Pancreas (tissue), 10 donors: ENCODE measurements around the gene PIK3CD. TPM values are rescaled to one million over a fixed set of nuclear protein-coding genes. Genes with fewer than 3 reads are reported as not detected.
A peak's percentile ranks its signal among the peaks of the same experiment; 100 is the strongest.

ENCODE experiments used
- ATAC-seq, 4 donors: fragments of 200-7000 bp; cut with Tn5 transposase; one replicate each; pipeline versions ENCODE4 v1.8.0 to v1.9.1; 2020; ENCODE audit warnings: mild to moderate bottlenecking in 4 of 4, moderate library complexity in 4 of 4
- DNase-seq, 6 donors: peaks; one replicate each; pipeline ENCODE4 v3.0.0-alpha.2; 2020
- FAIRE-seq: peaks from 2 replicates; lab custom pipeline; 2012; peaks lifted over from hg19 to GRCh38; lab: Jason Lieb, UNC
- H3K27ac ChIP-seq, 4 donors: fragments of 200-600 bp; sonication (generic); 1 replicate in 3 of 4; 2 replicates in 1 of 4; pipeline versions ENCODE4 v1.5.0 to v1.8.0; 2020
- H3K27me3 ChIP-seq, 4 donors: fragments of 200-600 bp; one replicate each; pipeline ENCODE4 v1.8.0; 2021
- H3K36me3 ChIP-seq, 3 donors: fragments of 200-600 bp; sonication (generic) in 1 of 3; one replicate each; pipeline versions ENCODE4 v1.5.0 to v1.8.0; 2020 to 2021
- H3K4me1 ChIP-seq, 3 donors: fragments of 200-600 bp; one replicate each; pipeline ENCODE4 v1.8.0; 2021
- H3K4me3 ChIP-seq, 4 donors: fragments of 200-600 bp; sonication (generic) in 2 of 4; one replicate each; pipeline versions ENCODE4 v1.5.0 to v1.8.0; 2020 to 2021
- H3K9me3 ChIP-seq, 4 donors: fragments of 200-600 bp; one replicate each; pipeline ENCODE4 v1.8.0; 2021
- CTCF ChIP-seq, 4 donors: fragments of 200-600 bp; sonication (generic) in 3 of 4; IDR thresholded peaks; one replicate each; pipeline versions ENCODE4 v1.5.0 to v1.8.0; 2021; ENCODE audit warnings: antibody characterized with exemption in 4 of 4
- WGBS, 2 donors: extraction: QIAGEN DNeasy Blood & Tissue Kit; methylation state at CpG; one replicate each; pipeline ENCODE4 v1.1.7; 2013; 5-methylcytosine and 5-hydroxymethylcytosine counted together
- intact Hi-C, 3 donors: fragments of 100-400 bp; cut with DNase I; formaldehyde crosslinking; loops; one replicate each; pipeline versions ENCODE4 v1.11.1 to v1.14.2; 2022
- polyA plus RNA-seq, 2 donors: library from polyadenylated mRNA; stranded (reverse); fragments of 200-250 nt; gene quantifications; one replicate each; pipeline ENCODE4 v1.2.3, GENCODE V29; 2013
- total RNA-seq, 6 donors: library from RNA; stranded (reverse); fragmentation: NEBNext Ultra II Directional in 4 of 6; extraction: Animal tissue kit (Norgen Biotek cat#: 25700) in 4 of 6; gene quantifications; one replicate each; pipeline versions ENCODE4 v1.2.1 to v1.2.4, GENCODE V29; 2021 to 2023
- donor health status: healthy with polysubstance abuse.
- donor health status: DM: no; HTN: no; CAD: no; lungs with moderate emphysema.
- donor health status: DM: no; HTN: no; CAD: no.
- donor health status: control.
- donor health status: control.
- donor health status: Bipolar disorder and iron deficiency.
- donor health status: DM: yes; HTN: yes; CAD: no.
- donor health status: DM: no; HTN: no; CAD: no.
- donor health status: DM: no; HTN: no; CAD: no.
- donor health status: DM: yes; HTN: yes; CAD: no.

The PIK3CD gene
- total and polyA plus RNA-seq, 8 donors = 1.9 to 10.6 (median 2.3) TPM

- DNase-seq (peak; percentile 43 to 81 (median 66)), FAIRE-seq (no peak), ATAC-seq (peak; percentile 51 to 77 (median 68))
- H3K9me3 ChIP-seq = no peaks in the 10 kb centered on the region
- WGBS, 2 donors = 1% methylated on average over 39 to 42 of the region's 42 CpGs
- intact Hi-C loops = no loop called here
- H3K4me1 ChIP-seq = peaks cover 6 to 12% (median 7%) of the 10 kb centered on the region in 3 donors
- H3K27ac ChIP-seq = peak overlapping the region in 2 of 4 donors; percentile 9 to 30
- H3K4me3 ChIP-seq = peak overlapping the region; percentile 20 to 76 (median 48)
- H3K36me3 ChIP-seq = no peaks in the 10 kb centered on the region
- TF ChIP-seq CTCF (IDR thresholded peaks at IDR 0.05) = no peak
- H3K27me3 ChIP-seq = no peaks in the 10 kb centered on the region
Measured at GRCh38 chr1:9687120-9687873, 35.8 kb downstream of the PIK3CD start.

GRCh38 chr1:9687874-9688582 lies 36.5 kb downstream of the PIK3CD start:
- H3K4me3 ChIP-seq = peak overlapping the region; percentile 20 to 76 (median 48)
- WGBS, 2 donors = 4 to 9% methylated on average over 32 to 34 of the region's 34 CpGs
- H3K4me1 ChIP-seq = peaks cover 6 to 12% (median 7%) of the 10 kb centered on the region in 3 donors
- H3K9me3 ChIP-seq = no peaks in the 10 kb centered on the region
- intact Hi-C loops = no loop called here
- no peak overlapping the region for H3K27ac ChIP-seq
- DNase-seq (peak in 5 of 6 donors; percentile 10 to 74 (median 38)), ATAC-seq (peak; percentile 28 to 43 (median 36)), FAIRE-seq (no peak)
- H3K27me3 ChIP-seq = no peaks in the 10 kb centered on the region
- H3K36me3 ChIP-seq = no peaks in the 10 kb centered on the region
- TF ChIP-seq CTCF (IDR thresholded peaks at IDR 0.05) = no peak

- H3K9me3 ChIP-seq = no peaks in the 10 kb centered on the region
- DNase-seq (peak in 1 of 6 donors; percentile 3), ATAC-seq (no peak), FAIRE-seq (no peak)
- peak overlapping the region in 3 of 4 donors; percentile 32 to 76 (median 62) for H3K4me3 ChIP-seq
- no peak overlapping the region for H3K27ac ChIP-seq
- H3K36me3 ChIP-seq = no peaks in the 10 kb centered on the region
- intact Hi-C loops = no loop called here
- H3K27me3 ChIP-seq = no peaks in the 10 kb centered on the region
- H3K4me1 ChIP-seq = peaks cover 6 to 12% (median 7%) of the 10 kb centered on the region in 3 donors
- 52 to 54% methylated on average over 14 of the region's 14 CpGs for WGBS, 2 donors
- no peak for TF ChIP-seq CTCF (IDR thresholded peaks at IDR 0.05)
Measured at GRCh38 chr1:9688599-9688998, 37.1 kb downstream of the PIK3CD start.

GRCh38 chr1:9689011-9689706 lies 37.6 kb downstream of the PIK3CD start:
- no peak for TF ChIP-seq CTCF (IDR thresholded peaks at IDR 0.05)
- WGBS, 2 donors = 1% methylated on average over 53 to 72 of the region's 72 CpGs
- intact Hi-C loops = no loop called here
- Histone ChIP-seq H3K27ac (no peak overlapping the region), H3K4me3 (peak overlapping the region; percentile 40 to 76 (median 51)), H3K36me3 (no peaks in the 10 kb centered on the region), H3K4me1 (peaks cover 6 to 12% (median 7%) of the 10 kb centered on the region in 3 donors), H3K9me3 (no peaks in the 10 kb centered on the region), H3K27me3 (no peaks in the 10 kb centered on the region)
- ATAC-seq = peak; percentile 84 to 92 (median 86)
- FAIRE-seq = no peak
- DNase-seq = peak; percentile 81 to 97 (median 89)
